HL-60 (cell line): ENCODE data around the gene L3MBTL3.

Source experiments
- DNase-seq, 2 experiments: peaks; one replicate each; pipeline ENCODE4 v3.0.0-alpha.2; 2010 to 2020; ENCODE audit warnings: low read depth in 1 of 2, low spot score in 1 of 2
- H3K27ac ChIP-seq: fragments of 250-450 bp; sonication (Bioruptor Pico); replicated peaks from 2 replicates; pipeline ENCODE4 v1.5.1; 2020; ENCODE audit warnings: mild to moderate bottlenecking, moderate library complexity
- H3K27me3 ChIP-seq: fragments of 250-450 bp; sonication (Bioruptor Pico); 2 replicates; pipeline ENCODE4 v1.5.1; 2021; ENCODE audit warnings: mild to moderate bottlenecking, moderate library complexity; ENCODE audit not compliant: insufficient read depth, poor library complexity, severe bottlenecking
- H3K4me3 ChIP-seq: replicated peaks from 2 replicates; pipeline ENCODE4 v1.5.1; 2011; ENCODE audit warnings: mild to moderate bottlenecking, control low read depth, low read length; ENCODE audit not compliant: insufficient read depth
- CTCF ChIP-seq: IDR thresholded peaks from one replicate; pipeline ENCODE4 v1.5.1; 2011; ENCODE audit warnings: low read length, control low read depth, inconsistent platforms; ENCODE audit not compliant: insufficient read depth
- GABPA ChIP-seq: IDR thresholded peaks from 2 replicates; pipeline ENCODE4 v1.6.1; 2012; ENCODE audit warnings: low read depth
- POLR2AphosphoS5 ChIP-seq: IDR thresholded peaks from 2 replicates; pipeline ENCODE4 v1.6.1; 2012; ENCODE audit warnings: low read depth
- SPI1 ChIP-seq: IDR thresholded peaks from 2 replicates; pipeline ENCODE4 v1.6.1; 2012; ENCODE audit warnings: low read depth, mild to moderate bottlenecking, borderline replicate concordance
- TF ChIP-seq, protein P1 (sequence below): IDR thresholded peaks from 2 replicates; pipeline ENCODE4 v1.6.1; 2012; ENCODE audit warnings: low read depth; ENCODE audit not compliant: insufficient replicate concordance

L3MBTL3 gene

DNA sequence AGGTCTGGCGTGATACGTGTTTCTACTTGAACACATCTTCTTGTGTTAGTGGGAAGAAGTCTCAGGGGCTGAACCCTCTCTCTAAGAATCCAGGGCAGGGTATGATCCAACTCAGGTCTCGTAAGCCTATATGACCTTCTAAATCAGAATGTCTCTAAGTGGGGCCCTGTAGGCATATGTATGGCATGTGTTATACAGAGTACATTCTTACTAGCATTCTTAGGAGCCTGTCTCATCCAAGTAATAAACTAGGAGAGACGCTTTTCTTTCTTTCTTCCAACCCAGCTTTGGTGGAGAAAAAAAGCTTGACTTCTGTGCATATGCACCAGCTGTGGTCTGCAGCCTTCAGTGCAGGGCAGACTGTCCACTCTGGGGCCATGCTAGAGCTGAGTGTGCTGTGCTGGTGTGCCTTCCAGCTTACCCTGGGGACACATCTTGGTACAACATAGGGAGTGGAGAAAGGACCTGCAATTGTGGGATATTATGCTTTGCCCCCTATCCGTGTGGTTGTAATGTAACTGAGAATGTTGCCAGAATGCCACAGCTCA lies 47.3 kb downstream of the L3MBTL3 start:
- no peak overlapping the region for H3K27ac ChIP-seq
- TF ChIP-seq POLR2AphosphoS5 = no peak
- no peak for TF ChIP-seq CTCF
- TF ChIP-seq, protein P1, sequence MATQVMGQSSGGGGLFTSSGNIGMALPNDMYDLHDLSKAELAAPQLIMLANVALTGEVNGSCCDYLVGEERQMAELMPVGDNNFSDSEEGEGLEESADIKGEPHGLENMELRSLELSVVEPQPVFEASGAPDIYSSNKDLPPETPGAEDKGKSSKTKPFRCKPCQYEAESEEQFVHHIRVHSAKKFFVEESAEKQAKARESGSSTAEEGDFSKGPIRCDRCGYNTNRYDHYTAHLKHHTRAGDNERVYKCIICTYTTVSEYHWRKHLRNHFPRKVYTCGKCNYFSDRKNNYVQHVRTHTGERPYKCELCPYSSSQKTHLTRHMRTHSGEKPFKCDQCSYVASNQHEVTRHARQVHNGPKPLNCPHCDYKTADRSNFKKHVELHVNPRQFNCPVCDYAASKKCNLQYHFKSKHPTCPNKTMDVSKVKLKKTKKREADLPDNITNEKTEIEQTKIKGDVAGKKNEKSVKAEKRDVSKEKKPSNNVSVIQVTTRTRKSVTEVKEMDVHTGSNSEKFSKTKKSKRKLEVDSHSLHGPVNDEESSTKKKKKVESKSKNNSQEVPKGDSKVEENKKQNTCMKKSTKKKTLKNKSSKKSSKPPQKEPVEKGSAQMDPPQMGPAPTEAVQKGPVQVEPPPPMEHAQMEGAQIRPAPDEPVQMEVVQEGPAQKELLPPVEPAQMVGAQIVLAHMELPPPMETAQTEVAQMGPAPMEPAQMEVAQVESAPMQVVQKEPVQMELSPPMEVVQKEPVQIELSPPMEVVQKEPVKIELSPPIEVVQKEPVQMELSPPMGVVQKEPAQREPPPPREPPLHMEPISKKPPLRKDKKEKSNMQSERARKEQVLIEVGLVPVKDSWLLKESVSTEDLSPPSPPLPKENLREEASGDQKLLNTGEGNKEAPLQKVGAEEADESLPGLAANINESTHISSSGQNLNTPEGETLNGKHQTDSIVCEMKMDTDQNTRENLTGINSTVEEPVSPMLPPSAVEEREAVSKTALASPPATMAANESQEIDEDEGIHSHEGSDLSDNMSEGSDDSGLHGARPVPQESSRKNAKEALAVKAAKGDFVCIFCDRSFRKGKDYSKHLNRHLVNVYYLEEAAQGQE = no peak
- TF ChIP-seq SPI1 = no peak

DNA sequence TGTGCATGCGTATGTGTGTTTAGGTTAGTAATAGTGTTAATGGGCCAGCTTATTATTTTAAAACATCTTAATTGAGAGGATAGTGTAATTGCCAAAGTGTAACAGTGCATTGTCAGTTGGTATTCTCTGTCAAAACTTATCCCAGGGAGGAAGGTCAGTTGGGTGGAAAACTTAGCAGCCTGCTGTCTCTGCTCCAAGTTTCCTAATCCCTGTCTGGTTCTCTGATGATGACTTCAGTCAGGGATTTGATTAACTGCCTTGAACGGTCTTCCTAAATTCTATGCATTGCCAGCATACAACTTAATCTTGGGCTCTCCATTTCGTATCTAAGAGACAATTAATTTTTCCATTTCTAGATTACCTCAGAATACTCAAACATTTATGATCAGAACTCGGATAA lies 51.1 kb downstream of the L3MBTL3 start:
- DNase-seq = no peak
- H3K4me3 ChIP-seq = no peak overlapping the region
- H3K27ac ChIP-seq = no peak overlapping the region
- no peaks in the 10 kb centered on the region for H3K27me3 ChIP-seq
- TF ChIP-seq POLR2AphosphoS5 = no peak
- TF ChIP-seq, protein P1 = no peak
- no peak for TF ChIP-seq SPI1
- no peak for TF ChIP-seq GABPA
- TF ChIP-seq CTCF = no peak

More for the DNA sequence above, 47.3 kb downstream of the L3MBTL3 start:
- no peak for DNase-seq
- Histone ChIP-seq H3K4me3 (no peak overlapping the region), H3K27me3 (no peaks in the 10 kb centered on the region)

DNA sequence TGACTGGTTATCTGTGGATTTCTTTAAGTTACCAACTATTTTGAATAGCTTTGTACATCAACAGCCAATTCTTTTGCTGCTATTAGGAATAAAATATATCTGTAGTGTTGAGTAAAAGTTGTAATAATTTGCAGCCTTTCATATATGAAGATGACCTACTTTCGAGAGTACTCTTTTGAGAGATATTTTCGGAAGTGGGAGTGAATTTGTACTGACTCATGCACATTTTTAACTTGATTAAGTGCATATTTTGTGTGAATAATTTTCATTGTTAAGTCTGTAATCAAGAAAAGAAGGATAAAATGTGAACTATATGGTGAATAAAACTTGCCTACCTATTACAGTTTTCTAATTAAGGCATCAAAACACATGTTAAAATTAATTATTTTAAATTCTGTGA lies 51.9 kb downstream of the L3MBTL3 start:
- Histone ChIP-seq H3K27me3 (no peaks in the 10 kb centered on the region), H3K4me3 (no peak overlapping the region), H3K27ac (no peak overlapping the region)
- TF ChIP-seq CTCF = no peak
- TF ChIP-seq SPI1 = no peak
- TF ChIP-seq, protein P1 = no peak
- no peak for TF ChIP-seq POLR2AphosphoS5
- no peak for TF ChIP-seq GABPA
- DNase-seq = no peak
